Esophagus mucosa (tissue), 1 donor: ENCODE data around the gene RORC. TPM values are rescaled to one million over a fixed set of nuclear protein-coding genes. Genes with fewer than 3 reads are reported as not detected.

ENCODE experiments used
- ATAC-seq: fragments of 200-7000 bp; cut with Tn5 transposase; one replicate; pipeline ENCODE4 v1.9.1; 2020
- total RNA-seq: library from RNA; stranded (reverse); gene quantifications from one replicate; pipeline ENCODE4 v1.2.4, GENCODE V29; 2023
- donor health status: DM: yes; HTN: yes; CAD: no.

RORC gene
- total RNA-seq, 1 donor from 2014 or later = 1.2 TPM

DNA sequence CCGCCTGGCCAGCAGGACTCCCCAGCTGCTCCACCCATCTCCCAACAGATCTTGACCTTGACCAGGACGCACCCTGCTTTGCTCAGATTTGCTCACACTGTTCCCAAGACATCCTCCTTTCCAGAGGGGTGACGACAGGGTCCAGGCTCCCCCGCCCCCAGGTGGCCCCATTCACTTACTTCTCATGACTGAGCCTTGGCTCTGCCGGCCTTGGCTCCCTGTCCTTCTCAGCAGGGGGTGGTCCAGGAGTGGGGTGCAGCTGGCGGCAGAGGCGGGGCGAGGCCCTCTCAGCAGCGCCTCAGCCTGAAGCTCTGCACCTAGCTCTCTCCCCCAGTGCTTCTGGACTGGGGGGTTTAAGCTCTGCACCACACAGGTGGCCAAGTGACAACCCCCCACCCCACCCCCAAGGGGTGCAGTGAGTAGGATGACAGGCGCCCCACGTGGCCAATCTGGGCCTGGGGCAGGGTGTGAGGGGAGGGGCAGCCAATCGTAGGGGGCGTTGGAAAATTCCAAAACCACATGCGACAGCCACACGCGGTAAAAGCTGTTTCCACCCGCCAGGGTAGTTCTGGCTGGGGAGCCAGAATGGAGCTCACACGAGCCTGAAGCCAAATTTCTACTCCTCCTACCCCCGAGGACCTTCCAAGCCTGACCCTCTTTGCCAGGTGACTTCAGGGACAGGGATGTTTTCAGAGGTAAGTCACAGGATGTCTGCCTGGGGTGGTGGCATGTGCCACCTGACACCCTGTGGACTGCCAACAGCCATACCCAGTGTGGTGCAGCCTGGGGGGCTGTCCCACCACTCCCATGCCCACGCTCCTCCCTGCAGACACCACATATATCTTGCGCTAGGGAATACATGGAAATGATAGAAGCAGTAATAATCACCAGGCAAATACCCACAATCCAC is 5.6 kb downstream of the RORC start:
- no peak for ATAC-seq

DNA sequence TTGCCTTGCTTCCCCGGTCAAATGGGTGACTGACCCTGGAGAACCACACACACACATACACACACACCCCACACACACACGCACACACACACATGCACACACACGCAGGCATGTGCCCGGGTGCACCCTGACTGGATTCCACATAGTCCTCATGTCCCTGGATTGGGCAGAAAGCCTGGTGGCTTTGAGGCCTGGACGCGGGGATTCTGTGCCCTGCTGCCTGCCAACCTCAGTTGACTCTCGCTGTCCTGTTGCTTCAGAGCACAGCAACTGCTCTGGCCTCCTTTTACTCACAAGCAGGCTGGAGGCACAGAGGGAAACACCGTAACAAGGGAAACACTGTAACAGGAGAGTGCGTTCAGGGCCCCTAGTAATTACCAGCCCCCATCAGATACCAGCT is 6.4 kb downstream of the RORC start:
- no peak for ATAC-seq

DNA sequence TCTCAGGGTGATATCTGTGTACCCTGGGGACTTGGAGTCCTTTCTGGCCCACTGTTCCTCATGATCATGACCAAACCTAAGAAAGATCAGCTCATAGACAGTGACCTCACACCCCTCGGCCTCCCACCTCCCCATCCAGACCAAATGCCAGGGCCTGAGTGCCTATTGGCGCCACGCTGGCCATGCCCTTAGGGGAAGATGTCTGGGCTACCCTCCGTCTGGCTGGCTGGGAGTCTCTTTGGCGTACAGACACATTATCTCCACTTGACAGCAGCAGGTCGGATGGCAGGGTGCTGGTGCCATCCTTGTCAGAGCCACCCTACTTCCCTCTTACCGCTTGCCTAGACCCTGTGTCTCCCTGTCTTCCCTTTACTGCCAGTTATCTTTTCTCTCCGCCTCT is 8.4 kb downstream of the RORC start:
- no peak for ATAC-seq

DNA sequence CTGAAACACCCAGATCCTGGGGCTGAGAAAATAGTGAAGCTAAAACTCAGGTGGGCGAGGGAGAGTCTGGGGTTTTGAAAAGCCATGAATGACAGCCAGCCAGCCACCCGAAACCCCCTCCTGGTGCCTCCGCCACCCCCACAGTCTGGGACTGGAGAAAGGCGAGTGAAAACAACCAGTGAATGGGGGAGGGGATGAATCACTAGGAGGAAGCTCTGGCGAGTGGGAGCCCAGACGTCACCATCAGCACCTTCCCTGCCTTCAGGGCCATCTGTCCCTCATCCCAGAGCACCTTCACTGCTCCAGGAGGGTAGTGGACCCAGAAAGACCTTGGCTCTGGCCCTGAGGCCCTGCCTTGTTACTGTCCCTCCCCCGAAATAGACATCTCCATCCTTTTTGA is 9.2 kb downstream of the RORC start:
- no peak for ATAC-seq

DNA sequence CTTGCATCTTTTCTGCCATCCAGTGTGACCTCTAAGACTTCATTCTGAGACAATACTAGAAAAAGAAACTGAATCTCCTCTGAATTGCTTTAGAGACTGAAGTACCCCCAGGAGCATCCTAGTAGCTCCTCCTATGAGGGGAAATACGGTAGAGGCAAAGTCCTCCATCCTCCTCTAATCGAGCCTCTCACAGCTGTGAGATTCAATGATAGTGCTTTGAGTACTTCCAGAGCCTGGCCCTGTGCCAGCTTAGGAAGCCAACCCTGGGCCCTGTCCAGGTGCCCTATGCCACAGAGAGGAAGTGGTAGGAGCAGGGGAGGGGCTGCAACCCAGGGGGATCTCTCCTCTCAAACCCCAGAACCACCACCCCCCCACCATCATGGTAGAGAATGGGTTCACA is 10.7 kb downstream of the RORC start:
- ATAC-seq = no peak

DNA sequence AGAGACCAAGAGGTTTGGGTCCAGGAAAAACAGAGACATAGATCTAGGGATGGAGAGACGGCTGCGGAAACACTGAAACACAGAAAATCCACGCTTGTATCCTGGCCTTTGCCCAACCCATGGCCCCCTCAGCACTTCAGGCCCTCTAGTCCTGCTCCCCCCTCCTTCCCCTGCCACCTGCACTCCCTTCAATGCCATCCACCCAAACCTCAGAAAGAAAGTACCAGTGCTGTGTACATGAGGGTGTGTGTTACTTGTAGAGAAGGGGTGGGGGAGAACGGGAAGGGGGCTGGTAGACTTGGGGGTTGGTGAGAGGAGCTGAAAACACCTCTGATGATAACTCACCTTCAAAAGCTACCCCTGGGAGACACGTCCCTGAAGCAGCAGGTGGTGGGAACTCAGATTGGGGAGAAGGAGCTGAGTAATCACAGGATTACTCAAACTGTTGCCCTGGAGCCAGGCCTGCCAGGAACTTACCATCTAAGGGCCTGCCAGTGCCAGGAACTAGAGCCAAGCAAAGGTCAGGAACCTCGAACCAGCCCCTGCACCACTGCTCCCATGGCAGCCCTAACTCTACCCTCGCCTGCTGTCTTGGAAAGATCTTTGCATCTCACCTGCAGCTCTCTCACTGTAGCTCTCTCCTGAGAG is 11.5 kb downstream of the RORC start:
- ATAC-seq = no peak

DNA sequence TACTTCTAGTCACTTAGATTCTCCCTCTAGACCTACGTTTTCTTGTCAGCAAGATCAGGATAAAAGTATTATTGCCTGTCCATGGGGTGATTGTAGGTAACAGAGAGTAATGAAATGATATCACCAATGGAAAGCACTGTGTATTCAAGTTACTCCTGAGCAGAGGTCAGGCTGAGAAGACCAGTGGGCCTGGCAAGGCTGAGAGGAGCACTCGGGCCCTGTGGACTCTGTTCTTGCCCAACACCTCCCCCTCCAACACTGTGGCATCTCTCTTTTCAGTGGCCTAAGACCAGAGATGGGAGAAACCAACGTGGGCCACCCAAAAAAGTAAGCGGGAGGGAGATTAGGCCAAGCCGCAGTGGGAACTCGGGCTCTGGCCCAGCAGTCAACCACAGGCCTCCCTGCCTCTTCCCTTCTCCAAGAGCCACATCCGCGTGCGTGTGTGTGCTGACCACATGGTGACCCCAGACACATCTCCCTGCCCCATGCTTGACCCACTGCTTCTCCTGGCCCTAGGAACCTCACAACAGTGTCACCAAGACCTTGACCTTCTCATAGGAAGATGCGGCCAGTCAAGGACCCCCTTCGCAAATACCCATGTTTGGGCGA is 12.3 kb downstream of the RORC start:
- ATAC-seq = no peak

DNA sequence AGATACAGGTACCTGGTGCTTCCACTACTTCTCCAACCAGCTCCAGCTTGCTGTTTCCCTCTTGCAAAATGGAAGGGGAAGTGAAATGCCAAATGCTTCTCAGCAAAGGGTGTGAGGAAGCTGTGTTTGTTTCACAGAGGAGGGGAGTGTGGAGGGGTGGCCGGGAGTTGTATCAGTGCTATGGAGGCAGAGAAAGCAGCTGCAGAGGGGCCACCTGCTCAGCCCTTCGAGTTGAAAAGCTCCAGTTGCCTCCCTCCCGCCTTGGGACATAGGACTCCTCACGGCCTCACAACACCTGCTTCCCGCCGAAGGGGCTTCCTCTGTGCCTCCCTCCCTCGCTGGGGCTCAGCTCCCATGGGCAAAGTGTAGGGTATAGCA is 14.3 kb downstream of the RORC start:
- no peak for ATAC-seq

DNA sequence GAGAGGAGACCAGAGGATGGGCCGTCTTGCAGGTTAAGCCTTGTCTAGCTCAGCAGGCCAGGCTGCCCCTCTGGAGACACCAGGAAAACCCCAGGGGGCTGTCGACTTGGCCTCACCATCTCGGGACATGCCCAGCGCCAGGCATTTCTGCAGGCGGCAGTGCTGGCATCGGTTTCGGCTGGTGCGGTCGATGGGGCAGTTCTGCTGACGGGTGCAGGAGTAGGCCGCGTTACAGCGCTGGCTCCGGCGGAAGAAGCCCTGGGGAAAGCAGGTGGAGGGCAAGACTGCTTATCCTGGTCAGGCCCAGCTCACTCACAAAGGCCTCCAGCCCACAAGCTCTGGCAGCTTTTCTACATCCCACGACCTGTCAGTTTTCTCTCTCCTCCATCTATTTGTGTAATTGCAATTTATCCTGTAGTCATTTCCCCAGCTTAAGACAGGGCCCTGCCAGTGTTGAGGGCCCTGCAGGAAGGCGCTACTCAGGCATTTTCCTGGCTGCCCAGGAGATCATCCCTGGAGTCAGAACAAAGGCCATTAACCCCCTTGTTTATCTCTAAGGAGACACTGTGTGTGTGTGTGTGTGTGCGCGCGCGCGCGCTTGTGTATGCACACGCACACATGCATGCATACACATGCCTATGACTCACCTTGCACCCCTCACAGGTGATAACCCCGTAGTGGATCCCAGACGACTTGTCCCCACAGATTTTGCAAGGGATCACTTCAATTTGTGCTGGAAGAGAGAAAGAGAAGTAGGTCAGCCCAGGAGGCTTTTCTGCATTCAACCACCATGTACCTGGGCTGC is 14.9 kb downstream of the RORC start:
- peak; percentile 60 for ATAC-seq

DNA sequence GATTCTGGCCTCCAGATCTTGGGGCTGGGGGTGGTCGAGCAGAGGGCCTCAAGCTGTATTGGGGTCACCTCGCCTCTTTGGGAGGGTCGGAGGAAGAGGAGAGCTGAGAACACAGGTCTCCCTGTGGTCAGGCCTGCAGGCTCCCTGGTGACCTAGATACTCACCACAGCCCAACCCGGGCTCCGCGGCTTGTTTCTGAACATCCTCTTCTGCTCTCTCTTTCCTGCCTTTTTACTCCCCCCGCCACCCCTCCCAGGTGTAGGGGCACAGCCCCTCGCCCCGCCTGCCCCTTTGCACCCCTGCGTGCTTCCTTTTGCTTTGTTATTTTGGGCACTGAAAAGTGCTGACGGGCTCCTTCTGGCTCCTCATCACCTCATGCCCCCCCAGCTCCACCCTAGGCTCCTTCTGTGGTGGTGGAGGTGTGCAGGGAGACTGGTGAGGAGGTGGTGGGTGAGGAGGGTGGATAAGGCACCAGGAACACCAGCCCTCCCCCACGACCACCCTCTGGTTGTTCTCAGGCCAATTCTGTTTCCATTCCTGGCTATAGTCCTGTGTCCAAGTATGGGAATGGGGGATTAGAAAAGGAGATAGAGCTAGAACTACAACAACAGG is 15.8 kb downstream of the RORC start:
- ATAC-seq = no peak

DNA sequence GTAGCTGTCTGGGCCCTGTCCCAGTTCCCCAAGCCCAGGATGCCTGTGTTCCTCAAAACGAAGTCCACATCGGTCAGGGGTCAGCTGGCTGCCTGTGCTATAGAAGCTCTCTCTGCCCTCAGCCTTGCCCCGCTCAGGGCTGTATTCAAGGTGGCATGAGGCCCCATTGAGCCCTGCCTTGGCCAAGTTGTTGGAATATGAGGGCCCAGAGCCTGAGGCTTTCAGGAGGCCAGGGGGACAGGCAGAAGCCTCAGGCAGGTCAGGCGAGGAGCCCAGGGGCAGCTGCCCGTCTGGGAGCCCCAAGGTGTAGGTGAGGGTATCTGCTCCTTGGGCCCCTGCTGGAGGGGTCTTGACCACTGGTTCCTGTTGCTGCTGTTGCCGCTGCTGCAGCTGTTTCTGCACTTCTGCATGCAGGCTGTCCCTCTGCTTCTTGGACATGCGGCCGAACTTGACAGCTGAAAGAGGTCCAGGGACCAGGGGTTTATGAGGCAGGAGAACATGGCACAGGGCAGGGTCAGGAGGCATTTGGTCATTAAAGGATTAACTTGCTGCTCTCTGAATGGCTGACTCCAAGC is 16.5 kb downstream of the RORC start:
- ATAC-seq = no peak

DNA sequence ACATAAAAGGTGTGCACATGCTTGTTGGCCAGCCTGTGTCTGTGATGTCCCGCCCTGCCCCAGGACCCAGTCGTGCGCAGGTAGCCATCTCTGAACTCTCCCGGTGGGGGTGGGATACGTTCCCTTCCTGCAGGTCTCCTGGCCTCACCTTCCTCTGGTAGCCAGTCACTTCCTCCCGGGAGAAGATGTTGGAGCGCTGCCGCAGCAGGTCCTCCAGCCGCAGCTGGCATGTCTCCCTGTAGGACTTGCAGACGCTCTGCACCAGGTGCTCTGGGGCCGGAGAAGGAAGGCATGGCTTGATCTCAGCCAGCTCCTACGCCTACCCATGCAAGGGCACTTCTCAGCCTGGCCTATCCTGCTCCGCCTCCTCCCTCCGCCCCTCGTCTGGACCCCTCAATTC is 17.2 kb downstream of the RORC start:
- ATAC-seq = no peak

DNA sequence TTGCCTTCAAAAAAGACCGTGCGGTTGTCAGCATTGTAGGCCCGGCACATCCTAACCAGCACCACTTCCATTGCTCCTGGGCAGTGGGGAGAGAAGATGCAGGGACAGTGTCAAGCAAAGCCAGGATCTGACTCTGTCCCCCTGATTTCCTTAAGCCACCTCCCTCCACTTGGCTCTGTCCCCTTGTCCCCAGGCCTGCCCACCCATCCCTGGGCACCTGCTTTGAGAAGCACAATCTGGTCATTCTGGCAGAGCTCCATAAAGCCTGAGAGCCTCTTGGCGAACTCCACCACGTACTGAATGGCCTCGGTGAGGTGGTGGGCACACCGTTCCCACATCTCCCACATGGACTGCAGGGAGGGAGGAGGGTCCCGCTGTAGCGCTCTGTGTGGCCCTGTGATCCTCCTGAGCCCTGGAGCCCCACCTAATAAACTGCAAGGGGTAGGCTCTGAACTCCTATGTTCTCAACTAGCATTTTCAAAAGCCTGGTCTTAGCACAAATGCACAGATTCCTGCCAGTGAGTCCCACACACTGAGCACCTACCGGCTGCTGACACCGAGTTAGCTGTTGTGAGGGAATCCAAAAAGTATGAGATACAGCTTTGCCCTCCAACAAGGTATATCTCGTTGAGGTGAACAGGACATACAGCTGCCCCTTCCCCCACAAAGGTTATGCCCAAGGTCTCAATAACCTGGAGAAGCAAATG is 18.2 kb downstream of the RORC start:
- ATAC-seq = no peak

DNA sequence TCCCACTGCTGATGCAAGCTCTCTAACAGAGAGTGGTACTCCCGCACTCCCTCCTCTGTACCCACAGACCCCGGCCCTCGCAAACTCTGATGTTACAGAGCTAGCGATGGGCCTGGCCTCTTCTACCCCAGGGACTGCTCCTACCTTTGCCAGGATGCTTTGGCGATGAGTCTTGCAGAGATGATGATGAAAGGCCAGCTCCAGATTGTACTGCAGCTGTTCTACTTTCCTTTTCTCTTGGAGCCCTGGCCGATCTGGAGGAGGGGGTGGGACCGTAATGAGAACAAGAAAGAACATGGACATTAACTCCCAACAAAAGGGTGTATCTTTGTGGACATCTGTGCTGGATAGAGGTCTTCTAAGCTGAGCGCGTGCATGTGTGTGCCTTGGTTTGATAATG is 20.4 kb downstream of the RORC start:
- ATAC-seq = no peak

DNA sequence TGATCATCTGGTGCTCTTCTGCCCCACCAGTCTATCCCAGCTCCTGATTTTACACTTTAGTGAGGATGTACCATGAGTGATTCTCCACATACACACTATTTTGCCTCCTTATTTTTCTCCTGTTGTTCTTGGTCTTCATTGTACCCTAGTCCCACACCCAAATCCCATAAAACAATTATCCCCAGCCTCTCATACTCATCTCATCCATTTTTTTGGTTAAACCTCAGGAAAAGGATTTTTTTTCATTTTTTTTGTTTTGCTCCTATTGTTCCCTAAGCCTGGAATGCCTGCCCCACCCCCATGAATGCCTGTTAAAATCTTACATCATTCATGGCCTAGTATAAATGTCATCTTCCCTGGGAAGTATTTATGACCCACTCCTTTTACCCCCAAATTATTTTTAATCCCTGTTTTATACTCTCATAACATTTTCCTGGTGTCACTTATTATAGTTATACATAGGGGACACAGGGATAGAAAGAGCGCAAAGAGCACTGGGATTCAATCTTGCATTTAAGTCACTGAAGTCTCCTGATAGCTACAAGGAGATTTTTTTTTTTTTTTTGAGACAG is 21.5 kb downstream of the RORC start:
- no peak for ATAC-seq

DNA sequence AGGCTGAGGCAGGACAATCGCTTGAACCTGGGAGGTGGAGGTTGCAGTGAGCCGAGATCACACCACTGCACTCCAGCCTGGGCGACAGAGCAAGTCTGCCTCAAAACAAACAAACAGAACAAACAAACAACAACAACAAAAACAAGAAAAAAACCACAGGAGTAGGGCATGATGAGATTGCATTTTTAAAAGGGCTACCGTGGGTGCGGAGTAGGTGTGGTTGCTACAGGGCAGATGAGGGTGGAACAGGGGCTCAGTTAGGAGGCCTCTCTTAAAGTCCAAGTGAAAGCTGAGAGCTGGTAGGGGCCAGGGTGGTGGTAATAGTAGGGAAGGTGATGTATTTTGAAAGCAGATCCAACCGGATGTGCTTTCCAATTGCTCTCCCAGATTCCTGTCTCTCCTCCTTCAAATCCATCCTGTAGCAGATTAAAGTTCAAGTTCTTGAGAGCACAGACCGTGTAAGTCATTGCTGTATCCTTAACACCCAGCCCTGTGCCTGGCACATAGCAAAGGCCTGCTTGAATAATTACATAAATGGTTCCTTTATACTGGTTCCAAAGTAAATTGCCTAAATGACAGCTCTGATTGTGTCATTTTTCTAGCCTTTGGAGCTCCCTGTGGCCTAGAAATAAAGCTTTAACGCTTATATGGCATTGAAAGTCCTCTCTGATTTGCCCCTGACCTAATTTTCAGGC is 22.2 kb downstream of the RORC start:
- no peak for ATAC-seq

DNA sequence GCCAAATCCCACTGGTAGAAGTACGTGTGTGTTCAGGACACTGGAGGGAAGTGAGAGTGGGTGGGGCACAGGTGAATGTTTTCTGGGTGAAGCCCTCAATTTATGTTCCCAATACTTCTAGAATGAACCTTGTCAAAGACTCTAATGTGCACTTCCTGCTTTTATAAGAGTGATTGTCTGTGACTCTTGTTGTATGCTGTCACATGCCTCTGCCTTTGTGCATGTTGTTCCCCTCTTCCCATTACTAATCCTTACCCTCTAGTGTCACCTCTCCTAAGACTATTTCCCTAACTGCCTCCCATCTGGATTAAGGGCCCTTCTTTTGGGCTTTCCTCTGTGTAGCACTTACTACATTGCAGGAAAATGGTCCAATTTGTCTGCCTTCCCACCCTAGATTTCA is 23.8 kb downstream of the RORC start:
- no peak for ATAC-seq

DNA sequence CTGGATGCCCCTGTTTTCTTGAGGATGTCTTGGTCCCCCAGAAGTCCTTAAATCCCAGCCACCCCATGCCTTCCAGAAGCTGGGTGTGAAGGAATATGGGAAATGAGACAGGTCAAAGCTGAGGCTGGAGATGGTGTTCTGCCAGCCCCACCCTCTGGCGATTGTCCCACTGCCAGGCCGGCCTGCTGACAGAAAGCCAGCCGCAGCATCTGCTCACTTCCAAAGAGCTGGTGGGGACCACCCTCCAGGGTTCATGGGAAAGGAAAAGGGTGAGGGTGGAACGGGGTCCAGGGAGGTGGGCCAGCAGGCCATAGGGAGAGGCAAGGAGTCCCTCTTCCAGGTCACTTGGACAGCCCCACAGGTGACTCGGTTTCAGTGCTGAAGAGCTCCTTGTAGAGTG is 24.5 kb downstream of the RORC start:
- ATAC-seq = no peak

DNA sequence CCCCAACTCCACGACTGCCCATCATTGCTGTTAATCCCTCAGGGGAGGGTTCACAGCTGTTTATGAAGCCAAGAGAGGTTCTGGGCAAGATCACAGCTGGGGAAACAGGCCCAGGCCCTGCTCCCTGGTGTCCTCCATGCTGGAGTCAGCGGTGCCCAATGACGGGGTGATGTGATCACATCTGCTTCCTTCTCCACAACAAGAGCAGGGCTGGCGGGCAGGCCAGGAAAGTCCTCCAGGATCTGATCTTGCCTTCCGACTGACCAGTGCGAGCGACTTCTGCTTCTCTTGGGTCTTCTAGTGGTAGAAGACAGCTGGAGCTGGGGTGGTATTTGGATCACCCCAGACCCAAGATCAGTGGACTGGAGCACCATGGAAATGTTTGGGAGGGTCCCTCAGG is 25.4 kb downstream of the RORC start:
- no peak for ATAC-seq

DNA sequence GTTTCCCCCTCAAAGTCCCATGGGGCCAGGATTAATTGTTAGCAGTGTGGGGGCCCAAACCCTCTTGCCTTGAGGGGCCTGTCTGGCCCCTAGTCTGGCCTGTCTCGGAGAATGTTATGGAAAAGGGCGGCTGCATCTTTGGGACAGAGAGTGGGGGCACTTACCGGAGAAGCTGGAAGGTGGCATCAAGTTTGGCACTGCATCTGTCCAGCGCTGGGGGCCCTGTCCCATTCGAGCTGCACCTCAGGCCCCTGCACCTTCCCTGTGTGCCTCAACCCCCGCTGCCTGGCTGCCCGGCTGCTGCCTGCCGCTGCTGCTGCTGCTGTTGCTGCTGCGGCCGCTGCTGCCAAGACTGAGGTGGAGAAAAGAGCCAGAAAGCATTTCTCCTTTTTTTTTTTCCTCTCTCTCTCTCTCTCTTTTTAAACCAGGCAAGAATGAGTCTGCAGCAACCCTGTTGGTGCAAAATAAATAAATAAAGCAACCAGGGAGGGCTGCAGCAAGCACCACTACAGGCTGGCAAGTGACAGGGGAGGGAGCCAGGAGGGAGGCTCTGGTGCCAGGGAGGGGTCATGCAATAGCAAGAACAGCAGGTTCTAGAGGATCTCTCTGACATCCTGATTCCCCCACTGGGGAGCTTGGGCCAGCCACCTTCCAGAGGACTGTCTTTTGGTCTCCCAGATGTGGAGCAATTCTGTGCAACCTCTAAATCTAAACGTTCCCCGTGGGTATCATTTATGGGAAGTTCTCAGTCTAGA is 26.4 kb downstream of the RORC start, which contains the start of gene LINGO4:
TSS of gene LINGO4 (minus strand) at position 354 of the 755 bp plus-strand sequence. CDS start 2,715 bp downstream, outside the sequence.
- no peak for ATAC-seq
